Measurements from ENCODE around the gene CDH4.

CDH4 gene

GRCh38 chr20:61523145-61523544 lies 271.1 kb downstream of the CDH4 start:
- no peak for DNase-seq

DNA sequence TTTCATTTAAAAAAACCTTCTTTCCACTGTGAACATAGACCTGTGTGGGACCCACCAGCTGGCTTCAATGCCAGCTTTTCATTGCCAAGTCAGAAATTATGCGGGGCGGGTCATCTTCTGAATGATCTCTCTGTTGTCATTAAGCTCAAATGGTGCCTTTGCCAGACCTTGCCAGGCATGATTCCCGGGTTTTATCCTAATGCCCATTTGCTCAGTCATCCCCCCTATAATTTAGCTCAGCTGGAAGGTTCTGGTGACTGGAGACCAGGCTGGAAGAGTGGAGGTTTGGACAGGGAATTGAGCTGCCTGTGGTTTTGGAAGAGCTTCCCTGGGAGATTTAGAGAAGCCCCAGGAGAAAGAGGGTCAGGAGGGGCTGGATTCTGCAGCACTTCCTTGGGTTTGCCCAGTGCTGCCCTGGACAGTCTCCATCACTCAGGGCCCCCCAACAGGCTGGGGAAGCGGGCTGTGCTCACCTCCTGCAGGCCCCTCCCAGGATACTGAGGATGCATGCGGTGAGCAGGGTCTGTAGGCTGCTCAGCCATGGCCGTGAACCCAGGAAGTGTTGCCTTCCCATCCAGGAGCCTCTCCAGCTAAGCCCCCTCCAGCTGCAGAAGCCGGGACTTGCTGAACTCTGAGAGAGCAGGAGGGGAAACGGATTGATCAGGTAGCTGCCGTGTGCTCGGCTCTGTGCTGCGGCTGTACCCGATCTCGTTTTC lies 273.0 kb downstream of the CDH4 start:
- DNase-seq, result no peak

DNA sequence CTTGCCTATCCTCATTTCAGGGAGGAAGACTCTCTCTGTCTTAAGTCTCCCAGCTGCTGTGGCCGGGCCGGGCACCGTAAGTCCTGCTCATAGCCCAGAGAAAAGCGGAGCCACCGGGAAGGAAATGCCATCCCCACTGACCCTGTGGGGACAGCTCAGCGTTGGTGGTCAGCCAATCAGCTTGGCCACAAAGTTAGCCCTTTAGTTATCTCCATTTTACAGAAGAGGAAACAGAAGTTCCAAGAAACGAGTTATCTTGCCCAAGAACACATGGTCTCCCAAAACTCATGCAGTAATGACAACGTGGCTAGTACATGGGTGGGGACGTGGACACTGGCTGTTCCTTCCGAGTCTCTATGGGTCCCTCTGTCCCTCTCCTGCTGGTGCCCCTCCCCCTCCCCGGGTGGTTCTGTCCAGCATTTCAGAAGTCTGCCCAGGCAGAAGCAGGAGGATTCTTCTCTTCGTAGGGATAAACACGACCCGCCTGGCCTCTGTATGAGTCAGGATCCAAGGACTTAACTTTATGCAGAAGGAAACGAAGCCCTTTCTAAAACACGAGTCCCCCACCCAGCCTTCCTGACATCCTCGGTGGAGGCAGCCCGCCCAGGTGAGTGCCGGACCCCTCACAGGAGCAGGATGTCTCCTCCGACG lies 273.8 kb downstream of the CDH4 start:
- DNase-seq, result no peak

- no peak for DNase-seq
These were observed 274.8 kb downstream of the CDH4 start for GRCh38 chr20:61526907-61527306.

- no peak for DNase-seq
These were observed 275.6 kb downstream of the CDH4 start for GRCh38 chr20:61527626-61528025.

DNA sequence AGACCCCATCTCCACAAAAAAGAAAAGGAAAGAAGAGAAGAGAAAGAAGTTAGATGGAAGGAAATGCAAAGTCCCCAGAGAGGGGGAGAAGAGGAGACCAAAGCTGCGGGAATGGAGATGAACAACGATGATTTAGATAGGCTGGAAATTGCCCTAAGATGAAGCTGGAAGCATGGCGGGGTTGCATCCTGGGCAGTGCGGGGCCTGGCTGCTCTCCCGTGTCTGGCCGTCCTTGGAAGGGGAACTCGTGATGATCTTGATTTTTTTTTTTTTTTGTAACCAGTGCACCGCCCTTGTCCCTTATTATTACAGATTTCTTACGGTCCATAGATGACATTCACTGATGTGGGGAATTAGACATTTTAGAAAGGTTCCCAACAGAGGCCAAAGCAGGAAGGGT lies 276.5 kb downstream of the CDH4 start:
- no peak for DNase-seq

DNA sequence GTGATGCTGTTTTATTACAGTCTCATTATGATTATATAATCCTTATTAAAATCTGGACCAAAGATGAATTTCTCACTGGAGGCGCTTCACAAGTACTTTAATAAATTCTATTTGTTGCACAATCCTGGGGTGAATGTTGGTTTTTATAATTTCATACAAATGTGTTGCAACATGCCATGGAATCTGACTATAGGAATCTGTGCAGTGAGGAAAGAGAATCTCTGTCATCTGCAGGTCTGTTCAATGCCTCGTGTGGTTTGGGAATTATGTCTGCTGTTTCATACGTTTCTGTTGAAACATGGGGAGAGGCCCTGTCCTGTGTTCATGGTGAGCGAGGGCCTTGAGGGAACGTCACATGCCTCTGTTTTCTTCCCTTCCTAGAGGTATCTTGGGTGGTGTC lies 277.3 kb downstream of the CDH4 start:
- DNase-seq, result no peak

DNA sequence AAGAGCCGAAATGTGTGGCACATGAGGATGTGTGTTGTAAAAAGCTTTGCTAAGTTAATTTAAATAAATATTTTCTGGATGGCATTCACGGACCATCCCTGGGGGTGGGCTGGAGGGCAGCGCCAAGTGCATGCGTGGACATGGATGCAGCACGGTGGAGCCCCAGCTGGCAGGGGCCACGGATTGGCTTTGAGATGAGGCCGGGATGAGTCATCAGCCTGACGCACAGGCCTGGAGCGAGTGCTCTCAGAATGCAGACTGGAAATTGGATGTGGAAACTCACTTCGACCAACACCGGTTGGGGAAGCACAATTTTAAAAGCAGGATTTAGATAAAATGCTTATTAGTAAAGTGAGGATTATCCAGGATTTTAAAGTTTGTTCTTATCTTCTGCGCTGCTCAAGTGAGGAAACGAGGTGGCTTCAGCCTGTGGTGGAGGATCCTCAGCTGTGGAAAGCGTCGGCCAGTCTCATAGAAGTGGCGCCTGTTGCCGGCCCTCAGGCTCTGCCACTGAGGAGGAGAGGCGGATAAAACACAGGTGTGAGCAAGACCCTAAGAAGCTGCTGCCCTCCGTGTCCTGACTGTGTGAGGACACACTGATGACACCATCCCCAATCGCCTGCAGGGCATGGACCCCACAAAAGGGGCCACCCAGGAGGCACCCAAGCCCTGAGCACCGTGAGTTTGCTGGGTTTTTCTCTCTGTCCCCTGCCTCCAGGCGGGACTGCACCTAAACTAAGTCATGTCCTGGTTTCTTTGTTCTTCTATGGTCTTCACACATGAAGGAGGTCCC lies 279.7 kb downstream of the CDH4 start:
- DNase-seq, result no peak

GRCh38 chr20:61532736-61533135 lies 280.7 kb downstream of the CDH4 start:
- no peak for DNase-seq

DNA sequence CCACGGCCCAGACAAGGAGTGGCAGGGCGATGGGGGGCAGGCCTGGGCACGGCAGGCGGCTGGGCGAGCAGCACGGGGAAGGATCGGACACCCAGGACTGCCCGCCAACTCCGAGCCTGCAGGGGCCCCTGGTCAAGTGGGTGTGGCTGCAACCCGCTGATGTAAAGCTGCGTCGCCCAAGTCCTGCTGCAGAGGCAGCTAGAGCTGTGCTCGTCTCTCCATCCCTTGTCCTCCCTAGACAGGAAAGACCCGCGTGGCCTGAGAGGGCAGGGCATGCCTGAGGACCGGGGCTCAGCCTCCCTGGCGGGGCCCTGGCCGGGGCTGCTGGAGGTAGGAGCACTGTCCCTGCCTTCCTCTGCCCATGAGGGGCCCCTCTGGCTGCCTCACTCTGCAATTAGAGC lies 281.2 kb downstream of the CDH4 start:
- no peak for DNase-seq

DNA sequence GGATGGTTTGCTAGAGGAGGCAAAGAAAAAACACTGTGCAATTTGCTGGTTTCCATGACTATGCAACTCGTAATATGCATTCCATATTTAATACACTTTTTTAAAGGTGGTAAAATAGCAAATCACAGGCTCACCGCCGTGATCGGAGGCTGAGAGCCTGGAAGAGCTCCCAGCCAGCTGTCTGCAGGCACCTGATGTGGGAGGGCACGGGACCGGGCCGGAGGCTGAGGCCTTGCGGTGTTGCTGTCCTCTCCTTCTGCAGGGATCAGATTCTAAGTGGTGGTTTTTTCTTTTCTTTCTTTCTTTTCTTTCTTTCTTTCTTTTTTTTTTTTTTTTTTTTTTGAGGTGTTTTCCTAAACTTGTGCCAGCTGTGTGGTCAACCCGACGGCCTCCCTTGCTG lies 282.3 kb downstream of the CDH4 start:
- DNase-seq, result no peak

GRCh38 chr20:61535091-61535490 lies 283.0 kb downstream of the CDH4 start:
- no peak for DNase-seq

DNA sequence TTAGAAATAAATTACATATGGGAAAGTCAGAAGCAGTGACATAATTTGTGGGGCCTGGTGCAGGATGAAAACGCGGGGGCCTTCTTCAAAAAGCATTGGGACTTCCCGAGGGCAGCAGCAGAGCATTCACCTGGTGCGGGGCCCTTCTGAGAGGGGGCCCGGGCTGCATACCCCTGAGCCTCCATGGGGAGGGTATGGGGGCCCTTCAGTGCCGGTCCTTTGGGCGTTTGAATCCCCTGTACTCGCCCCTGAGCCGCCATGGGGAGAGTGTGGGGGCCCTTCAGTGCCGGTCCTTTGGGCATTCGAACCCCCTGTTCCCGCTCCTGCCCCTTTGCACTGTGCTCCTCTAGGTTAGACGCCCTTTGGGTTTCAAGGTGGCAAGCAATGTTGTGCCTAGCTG lies 283.5 kb downstream of the CDH4 start:
- DNase-seq, result no peak

GRCh38 chr20:61535956-61536355 lies 283.9 kb downstream of the CDH4 start:
- DNase-seq, result no peak

DNA sequence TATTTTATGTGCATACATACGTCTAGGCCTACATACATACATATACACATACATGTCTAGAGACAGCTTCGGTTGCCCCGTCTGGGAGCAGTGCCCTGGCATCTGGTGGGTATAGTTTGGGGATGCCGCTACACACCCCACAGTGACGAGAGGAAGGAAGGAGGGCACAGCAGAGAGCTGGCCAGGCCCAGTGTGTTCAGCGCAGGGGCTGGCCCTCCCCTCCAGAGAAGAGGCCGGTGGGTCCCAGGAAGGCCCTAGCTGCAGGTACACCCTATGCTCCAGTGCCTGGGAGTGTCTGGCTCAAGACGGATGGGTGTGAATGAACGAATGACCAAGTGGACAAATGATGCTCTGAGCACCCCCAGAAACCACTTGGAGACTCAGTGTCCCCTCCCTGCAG lies 284.6 kb downstream of the CDH4 start:
- DNase-seq, result no peak

- no peak for DNase-seq
These were observed 285.4 kb downstream of the CDH4 start for GRCh38 chr20:61537239-61538182.

DNA sequence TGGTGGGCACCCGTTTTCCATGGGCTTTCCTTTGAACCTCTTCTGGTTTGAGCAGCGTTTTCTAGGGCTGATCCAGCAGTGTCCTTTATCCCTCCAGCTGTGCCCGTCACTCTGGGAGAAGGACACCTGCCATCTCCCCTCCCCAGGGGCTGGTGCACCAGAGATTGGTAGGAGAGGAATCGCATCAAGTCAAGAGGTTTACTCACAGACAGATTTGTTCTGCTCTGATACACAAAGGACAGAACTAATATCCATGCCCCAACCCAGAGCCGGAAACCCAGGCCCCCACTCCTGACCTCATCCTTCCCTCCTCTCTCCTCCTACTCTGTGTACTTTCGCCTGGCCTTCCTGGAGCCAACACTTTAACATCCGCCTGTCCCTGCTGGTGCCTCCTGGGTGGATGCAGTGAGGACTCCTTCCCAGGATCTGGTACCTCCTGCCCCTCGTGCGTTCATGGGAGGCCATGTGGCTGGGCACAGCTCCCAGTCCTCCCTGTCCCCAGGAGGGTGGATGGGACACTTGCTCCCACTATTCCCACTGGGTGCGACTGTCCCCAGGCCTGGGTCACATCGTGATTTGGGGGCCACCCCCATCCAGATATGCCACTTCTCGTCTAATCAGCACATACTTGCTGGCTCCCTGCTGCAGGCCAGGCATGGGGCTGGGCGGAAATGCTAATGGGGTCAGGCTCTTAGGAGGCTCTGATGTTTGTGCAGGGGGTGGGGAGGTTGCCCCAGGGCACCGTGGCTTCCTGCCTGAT lies 286.3 kb downstream of the CDH4 start:
- DNase-seq, result no peak

DNA sequence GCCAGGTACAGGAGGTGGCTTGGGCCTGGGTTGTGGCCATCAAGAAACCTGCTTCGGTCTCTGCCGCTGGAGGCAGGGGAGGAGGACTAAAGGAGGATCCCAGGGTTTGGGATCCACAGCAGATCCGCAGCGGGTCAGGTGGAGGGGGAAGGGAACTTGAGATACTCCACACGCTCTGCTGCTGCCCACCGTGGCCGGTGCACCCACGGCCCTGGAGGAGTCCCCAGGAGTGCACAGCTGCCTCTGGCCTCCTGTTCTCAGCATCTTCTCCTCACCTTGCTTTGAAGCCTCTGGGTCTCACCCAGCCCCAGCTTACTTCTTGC lies 286.8 kb downstream of the CDH4 start:
- no peak for DNase-seq

GRCh38 chr20:61539706-61540360 lies 287.8 kb downstream of the CDH4 start:
- no peak for DNase-seq

GRCh38 chr20:61541537-61541936 lies 289.5 kb downstream of the CDH4 start:
- no peak for DNase-seq

DNA sequence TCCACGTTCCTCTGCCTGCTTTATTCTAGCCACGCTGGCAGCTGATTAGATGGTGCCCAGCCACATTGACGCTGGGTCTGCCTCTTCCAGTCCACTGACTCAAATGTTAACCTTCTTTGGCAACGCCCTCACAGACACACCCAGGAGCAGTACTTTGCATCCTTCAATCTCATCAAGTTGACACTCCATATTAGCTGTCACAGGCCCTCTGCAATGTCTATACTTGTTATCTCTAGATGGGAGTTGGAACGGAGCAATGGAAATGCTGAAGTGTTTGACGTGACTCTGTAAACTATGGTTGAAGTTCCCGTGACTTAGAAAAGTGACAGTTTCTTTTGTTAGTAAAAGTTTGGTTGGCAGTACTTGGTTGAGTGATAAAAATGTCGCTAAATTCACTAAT lies 291.0 kb downstream of the CDH4 start:
- no peak for DNase-seq
